Vagina (tissue), 2 donors: ENCODE results near the gene TCEAL9.

Experiments used
- POLR2A ChIP-seq, 2 donors: fragments of 450-650 bp; IDR thresholded peaks; one replicate each; pipeline ENCODE4 v1.6.1; 2017; ENCODE audit warnings: antibody characterized with exemption in 2 of 2, mild to moderate bottlenecking in 2 of 2, moderate library complexity in 2 of 2
- TF ChIP-seq, protein P1 (sequence below), 3 experiments: fragments of 450-650 bp in 2 of 3; fragments of 200-600 bp in 1 of 3; sonication (generic) in 1 of 3; IDR thresholded peaks; one replicate each; pipeline ENCODE4 v1.5.1; 2017 to 2019; ENCODE audit warnings: antibody characterized with exemption in 3 of 3, mild to moderate bottlenecking in 2 of 3, moderate library complexity in 2 of 3

DNA sequence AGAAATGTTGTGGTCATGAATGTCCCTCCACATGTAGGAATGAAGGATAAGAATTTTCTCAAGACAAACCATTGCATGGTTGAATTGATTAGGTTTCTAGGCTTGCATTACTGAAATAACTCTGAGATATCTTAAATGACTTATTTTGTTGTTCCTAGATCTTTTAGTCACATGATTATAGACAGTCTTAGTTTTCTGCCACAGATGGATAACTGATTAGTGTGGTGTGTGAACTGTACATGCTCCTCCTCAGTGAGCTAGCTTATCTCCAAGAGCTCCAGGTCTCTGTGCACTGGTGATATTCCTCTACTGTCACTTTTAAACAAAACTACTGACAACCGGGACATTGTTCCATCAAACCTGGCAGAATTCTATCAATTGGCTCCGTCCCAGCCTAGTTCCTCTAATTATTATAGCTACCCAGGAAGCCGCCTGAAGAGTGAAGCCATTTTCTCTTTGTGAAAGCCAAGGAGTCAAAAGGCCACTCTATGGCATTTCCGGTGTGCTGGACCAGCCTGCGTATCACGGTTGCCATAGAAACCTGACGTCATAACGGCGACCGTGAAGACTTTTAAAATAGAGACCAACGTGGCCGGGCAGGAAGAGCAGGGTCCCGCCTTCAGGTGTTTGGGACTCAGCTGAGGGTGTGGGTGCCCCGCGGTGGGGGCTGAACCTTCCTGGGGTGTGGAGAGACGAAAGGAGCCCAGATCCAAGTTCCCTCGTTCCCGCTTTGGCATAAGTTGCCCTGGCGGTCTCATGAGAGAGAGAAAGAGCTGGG lies 48.1 kb downstream of the TCEAL9 start:
- TF ChIP-seq, protein P1, sequence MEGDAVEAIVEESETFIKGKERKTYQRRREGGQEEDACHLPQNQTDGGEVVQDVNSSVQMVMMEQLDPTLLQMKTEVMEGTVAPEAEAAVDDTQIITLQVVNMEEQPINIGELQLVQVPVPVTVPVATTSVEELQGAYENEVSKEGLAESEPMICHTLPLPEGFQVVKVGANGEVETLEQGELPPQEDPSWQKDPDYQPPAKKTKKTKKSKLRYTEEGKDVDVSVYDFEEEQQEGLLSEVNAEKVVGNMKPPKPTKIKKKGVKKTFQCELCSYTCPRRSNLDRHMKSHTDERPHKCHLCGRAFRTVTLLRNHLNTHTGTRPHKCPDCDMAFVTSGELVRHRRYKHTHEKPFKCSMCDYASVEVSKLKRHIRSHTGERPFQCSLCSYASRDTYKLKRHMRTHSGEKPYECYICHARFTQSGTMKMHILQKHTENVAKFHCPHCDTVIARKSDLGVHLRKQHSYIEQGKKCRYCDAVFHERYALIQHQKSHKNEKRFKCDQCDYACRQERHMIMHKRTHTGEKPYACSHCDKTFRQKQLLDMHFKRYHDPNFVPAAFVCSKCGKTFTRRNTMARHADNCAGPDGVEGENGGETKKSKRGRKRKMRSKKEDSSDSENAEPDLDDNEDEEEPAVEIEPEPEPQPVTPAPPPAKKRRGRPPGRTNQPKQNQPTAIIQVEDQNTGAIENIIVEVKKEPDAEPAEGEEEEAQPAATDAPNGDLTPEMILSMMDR (IDR thresholded peaks at IDR 0.05): no peak
- TF ChIP-seq POLR2A (IDR thresholded peaks at IDR 0.05): no peak
